GM23338 (cell line): ENCODE data around the gene TRAPPC2B. TPM values are rescaled to one million over a fixed set of nuclear protein-coding genes. Genes with fewer than 3 reads are reported as not detected.

Experiments used
- ATAC-seq: fragments of 200-7000 bp; cut with Tn5 transposase; 3 replicates; pipeline ENCODE4 v1.9.1; 2020
- DNase-seq: peaks from one replicate; pipeline ENCODE4 v3.0.0-alpha.2; 2015; ENCODE audit warnings: low spot score
- H2AFZ ChIP-seq: fragments of 200-600 bp; sonication (generic); 2 replicates; pipeline ENCODE4 v1.8.0; 2016; ENCODE audit warnings: antibody characterized with exemption, mild to moderate bottlenecking, moderate library complexity
- H3F3A ChIP-seq: fragments of 200-600 bp; sonication (generic); replicated peaks from 2 replicates; pipeline ENCODE4 v1.8.0; 2017; ENCODE audit warnings: antibody characterized with exemption, mixed run types, low read depth
- H3K27ac ChIP-seq: fragments of 200-600 bp; sonication (generic); 2 replicates; pipeline ENCODE4 v1.6.1; 2016; ENCODE audit warnings: low read depth
- H3K27me3 ChIP-seq: fragments of 200-600 bp; sonication (generic); 2 replicates; pipeline ENCODE4 v1.8.0; 2016; ENCODE audit warnings: mild to moderate bottlenecking, mixed run types, moderate library complexity; ENCODE audit not compliant: insufficient read depth
- H3K36me3 ChIP-seq: fragments of 200-600 bp; sonication (generic); 2 replicates; pipeline ENCODE4 v1.8.0; 2016; ENCODE audit warnings: mild to moderate bottlenecking; ENCODE audit not compliant: insufficient read depth
- H3K4me1 ChIP-seq: fragments of 200-600 bp; sonication (generic); 2 replicates; pipeline ENCODE4 v1.8.0; 2016; ENCODE audit warnings: mild to moderate bottlenecking, moderate library complexity; ENCODE audit not compliant: insufficient read depth
- H3K4me2 ChIP-seq: fragments of 200-600 bp; sonication (generic); 2 replicates; pipeline ENCODE4 v1.7.1; 2017; ENCODE audit warnings: mixed run types
- H3K4me3 ChIP-seq: fragments of 200-600 bp; sonication (generic); 2 replicates; pipeline ENCODE4 v1.6.1; 2016; ENCODE audit warnings: mixed run types
- H3K79me2 ChIP-seq: fragments of 200-600 bp; sonication (generic); replicated peaks from 2 replicates; pipeline ENCODE4 v1.8.0; 2017; ENCODE audit warnings: mild to moderate bottlenecking; ENCODE audit not compliant: insufficient read depth
- H3K9me2 ChIP-seq: fragments of 200-600 bp; sonication (generic); 2 replicates; pipeline ENCODE4 v1.8.0; 2017; ENCODE audit not compliant: insufficient read depth
- H4K20me1 ChIP-seq: fragments of 200-600 bp; sonication (generic); replicated peaks from 2 replicates; pipeline ENCODE4 v1.8.0; 2017; ENCODE audit warnings: mild to moderate bottlenecking; ENCODE audit not compliant: insufficient read depth
- H3K27ac Mint-ChIP-seq: 2 replicates; pipeline ENCODE4 v1.8.0; 2020; ENCODE audit warnings: inconsistent platforms, mild to moderate bottlenecking, moderate library complexity, mixed read lengths
- H3K27me3 Mint-ChIP-seq: 3 replicates; pipeline ENCODE4 v1.8.0; 2022; ENCODE audit warnings: low read depth, mild to moderate bottlenecking, moderate library complexity, mixed read lengths, inconsistent platforms; ENCODE audit not compliant: insufficient read depth, poor library complexity
- H3K36me3 Mint-ChIP-seq: 3 replicates; pipeline ENCODE4 v1.8.0; 2021; ENCODE audit warnings: low read depth, mild to moderate bottlenecking, inconsistent platforms, moderate library complexity, mixed read lengths
- H3K4me1 Mint-ChIP-seq: 3 replicates; pipeline ENCODE4 v1.8.0; 2020; ENCODE audit warnings: mild to moderate bottlenecking, inconsistent platforms, mixed read lengths
- H3K4me3 Mint-ChIP-seq: 3 replicates; pipeline ENCODE4 v1.8.0; 2021; ENCODE audit warnings: moderate library complexity, mild to moderate bottlenecking, inconsistent platforms, mixed read lengths
- H3K9me3 Mint-ChIP-seq: 3 replicates; pipeline ENCODE4 v1.8.0; 2020; ENCODE audit warnings: moderate library complexity, mild to moderate bottlenecking, inconsistent platforms, mixed read lengths
- CREB1 ChIP-seq: fragments of 250-450 bp; sonication (Bioruptor Pico); IDR thresholded peaks from 2 replicates; pipeline ENCODE4 v1.5.0; 2020; ENCODE audit warnings: low read depth, mild to moderate bottlenecking, moderate library complexity
- CTCF ChIP-seq, 2 experiments: fragments of 200-600 bp in 1 of 2; sonication (generic) in 1 of 2; conservative IDR thresholded peaks; 2 replicates each; pipeline versions ENCODE4 v1.5.1 to v1.6.1; 2016 to 2017; ENCODE audit warnings: antibody characterized with exemption in 2 of 2, low read depth in 2 of 2, mild to moderate bottlenecking in 2 of 2, moderate library complexity in 1 of 2
- EZH2 ChIP-seq: fragments of 200-600 bp; sonication (generic); IDR thresholded peaks from one replicate; pipeline ENCODE4 v1.8.0; 2017; ENCODE audit warnings: antibody characterized with exemption, mild to moderate bottlenecking, low read depth; ENCODE audit not compliant: unreplicated experiment
- JUNB ChIP-seq: IDR thresholded peaks from one replicate; pipeline ENCODE4 v1.6.1; 2016; ENCODE audit warnings: antibody characterized with exemption; ENCODE audit not compliant: unreplicated experiment
- NANOG ChIP-seq: IDR thresholded peaks from 2 replicates; pipeline ENCODE4 v1.6.1; 2016; ENCODE audit warnings: antibody characterized with exemption, borderline replicate concordance
- REST ChIP-seq: IDR thresholded peaks from one replicate; pipeline ENCODE4 v1.6.1; 2018; ENCODE audit warnings: antibody characterized with exemption; ENCODE audit not compliant: unreplicated experiment
- STAT1 ChIP-seq: IDR thresholded peaks from one replicate; pipeline ENCODE4 v1.6.1; 2016; ENCODE audit warnings: antibody characterized with exemption; ENCODE audit not compliant: unreplicated experiment
- ZNF114 ChIP-seq: fragments of 250-450 bp; sonication (Bioruptor Pico); IDR thresholded peaks from 2 replicates; pipeline ENCODE4 v1.5.0; 2020; ENCODE audit warnings: mild to moderate bottlenecking, moderate library complexity
- ZNF331 ChIP-seq: fragments of 250-450 bp; sonication (Bioruptor Pico); IDR thresholded peaks from 2 replicates; pipeline ENCODE4 v1.5.0; 2020; ENCODE audit warnings: low read depth, mild to moderate bottlenecking, moderate library complexity
- polyA plus RNA-seq: library from polyadenylated mRNA; unstranded; fragments of >200 nt; fragmentation: Nextera tagmentation; extraction: Ambion mirVana; gene quantifications from 2 replicates; pipeline ENCODE4 v1.2.1, GENCODE V29; 2016
- total RNA-seq: library from RNA; depleted of rRNA; stranded (reverse); fragments of >200 nt; shearing (Covaris generic); gene quantifications from 2 replicates; pipeline ENCODE4 v1.2.3, GENCODE V29; 2014
- TF ChIP-seq, protein P1 (sequence below): fragments of 250-450 bp; sonication (Bioruptor Pico); IDR thresholded peaks from 2 replicates; pipeline ENCODE4 v1.5.0; 2020; ENCODE audit warnings: mild to moderate bottlenecking, moderate library complexity

The TRAPPC2B gene
- total and polyA plus RNA-seq, 2 experiments from 2014 or later: 17.1 to 55.2 TPM

- Mint-ChIP-seq H3K4me3 (no peak overlapping the region), H3K27me3 (peaks cover 13% of the 10 kb centered on the region), H3K9me3 (no peaks in the 10 kb centered on the region; the same call in 2 of the 3 replicates), H3K4me1 (peaks cover 13% of the 10 kb centered on the region), H3K36me3 (peaks cover 42% of the 10 kb centered on the region), H3K27ac (no peak overlapping the region)
- Histone ChIP-seq H3K79me2 (peaks cover 30% of the 10 kb centered on the region), H4K20me1 (0 out of 2 replicates have a peak, but pooled peaks cover 2% of the 10 kb centered on the region), H3K9me2 (no peaks in the 10 kb centered on the region), H3K27ac (no peak overlapping the region), H3F3A (no peaks in the 10 kb centered on the region), H3K36me3 (no peaks in the 10 kb centered on the region; the same call in 1 of the 2 replicates), H3K27me3 (no peaks in the 10 kb centered on the region), H3K4me1 (peaks cover 7% of the 10 kb centered on the region), H2AFZ (no peak overlapping the region), H3K4me2 (no peak overlapping the region), H3K4me3 (no peak overlapping the region)
- no peak for DNase-seq
- ATAC-seq: no peak
- TF ChIP-seq EZH2 (no peak), NANOG (no peak), ZNF114 (CRISPR knock-in tag) (no peak)
- TF ChIP-seq, protein P1, sequence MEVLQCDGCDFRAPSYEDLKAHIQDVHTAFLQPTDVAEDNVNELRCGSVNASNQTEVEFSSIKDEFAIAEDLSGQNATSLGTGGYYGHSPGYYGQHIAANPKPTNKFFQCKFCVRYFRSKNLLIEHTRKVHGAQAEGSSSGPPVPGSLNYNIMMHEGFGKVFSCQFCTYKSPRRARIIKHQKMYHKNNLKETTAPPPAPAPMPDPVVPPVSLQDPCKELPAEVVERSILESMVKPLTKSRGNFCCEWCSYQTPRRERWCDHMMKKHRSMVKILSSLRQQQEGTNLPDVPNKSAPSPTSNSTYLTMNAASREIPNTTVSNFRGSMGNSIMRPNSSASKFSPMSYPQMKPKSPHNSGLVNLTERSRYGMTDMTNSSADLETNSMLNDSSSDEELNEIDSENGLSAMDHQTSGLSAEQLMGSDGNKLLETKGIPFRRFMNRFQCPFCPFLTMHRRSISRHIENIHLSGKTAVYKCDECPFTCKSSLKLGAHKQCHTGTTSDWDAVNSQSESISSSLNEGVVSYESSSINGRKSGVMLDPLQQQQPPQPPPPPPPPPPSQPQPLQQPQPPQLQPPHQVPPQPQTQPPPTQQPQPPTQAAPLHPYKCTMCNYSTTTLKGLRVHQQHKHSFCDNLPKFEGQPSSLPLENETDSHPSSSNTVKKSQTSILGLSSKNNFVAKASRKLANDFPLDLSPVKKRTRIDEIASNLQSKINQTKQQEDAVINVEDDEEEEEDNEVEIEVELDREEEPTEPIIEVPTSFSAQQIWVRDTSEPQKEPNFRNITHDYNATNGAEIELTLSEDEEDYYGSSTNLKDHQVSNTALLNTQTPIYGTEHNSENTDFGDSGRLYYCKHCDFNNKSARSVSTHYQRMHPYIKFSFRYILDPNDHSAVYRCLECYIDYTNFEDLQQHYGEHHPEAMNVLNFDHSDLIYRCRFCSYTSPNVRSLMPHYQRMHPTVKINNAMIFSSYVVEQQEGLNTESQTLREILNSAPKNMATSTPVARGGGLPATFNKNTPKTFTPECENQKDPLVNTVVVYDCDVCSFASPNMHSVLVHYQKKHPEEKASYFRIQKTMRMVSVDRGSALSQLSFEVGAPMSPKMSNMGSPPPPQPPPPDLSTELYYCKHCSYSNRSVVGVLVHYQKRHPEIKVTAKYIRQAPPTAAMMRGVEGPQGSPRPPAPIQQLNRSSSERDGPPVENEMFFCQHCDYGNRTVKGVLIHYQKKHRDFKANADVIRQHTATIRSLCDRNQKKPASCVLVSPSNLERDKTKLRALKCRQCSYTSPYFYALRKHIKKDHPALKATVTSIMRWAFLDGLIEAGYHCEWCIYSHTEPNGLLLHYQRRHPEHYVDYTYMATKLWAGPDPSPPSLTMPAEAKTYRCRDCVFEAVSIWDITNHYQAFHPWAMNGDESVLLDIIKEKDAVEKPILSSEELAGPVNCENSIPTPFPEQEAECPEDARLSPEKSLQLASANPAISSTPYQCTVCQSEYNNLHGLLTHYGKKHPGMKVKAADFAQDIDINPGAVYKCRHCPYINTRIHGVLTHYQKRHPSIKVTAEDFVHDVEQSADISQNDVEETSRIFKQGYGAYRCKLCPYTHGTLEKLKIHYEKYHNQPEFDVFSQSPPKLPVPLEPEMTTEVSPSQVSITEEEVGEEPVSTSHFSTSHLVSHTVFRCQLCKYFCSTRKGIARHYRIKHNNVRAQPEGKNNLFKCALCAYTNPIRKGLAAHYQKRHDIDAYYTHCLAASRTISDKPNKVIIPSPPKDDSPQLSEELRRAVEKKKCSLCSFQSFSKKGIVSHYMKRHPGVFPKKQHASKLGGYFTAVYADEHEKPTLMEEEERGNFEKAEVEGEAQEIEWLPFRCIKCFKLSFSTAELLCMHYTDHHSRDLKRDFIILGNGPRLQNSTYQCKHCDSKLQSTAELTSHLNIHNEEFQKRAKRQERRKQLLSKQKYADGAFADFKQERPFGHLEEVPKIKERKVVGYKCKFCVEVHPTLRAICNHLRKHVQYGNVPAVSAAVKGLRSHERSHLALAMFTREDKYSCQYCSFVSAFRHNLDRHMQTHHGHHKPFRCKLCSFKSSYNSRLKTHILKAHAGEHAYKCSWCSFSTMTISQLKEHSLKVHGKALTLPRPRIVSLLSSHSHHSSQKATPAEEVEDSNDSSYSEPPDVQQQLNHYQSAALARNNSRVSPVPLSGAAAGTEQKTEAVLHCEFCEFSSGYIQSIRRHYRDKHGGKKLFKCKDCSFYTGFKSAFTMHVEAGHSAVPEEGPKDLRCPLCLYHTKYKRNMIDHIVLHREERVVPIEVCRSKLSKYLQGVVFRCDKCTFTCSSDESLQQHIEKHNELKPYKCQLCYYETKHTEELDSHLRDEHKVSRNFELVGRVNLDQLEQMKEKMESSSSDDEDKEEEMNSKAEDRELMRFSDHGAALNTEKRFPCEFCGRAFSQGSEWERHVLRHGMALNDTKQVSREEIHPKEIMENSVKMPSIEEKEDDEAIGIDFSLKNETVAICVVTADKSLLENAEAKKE: no peak
Observed at GRCh38 chr19:57355916-57356315, 7.4 kb upstream of the TRAPPC2B start.

DNA sequence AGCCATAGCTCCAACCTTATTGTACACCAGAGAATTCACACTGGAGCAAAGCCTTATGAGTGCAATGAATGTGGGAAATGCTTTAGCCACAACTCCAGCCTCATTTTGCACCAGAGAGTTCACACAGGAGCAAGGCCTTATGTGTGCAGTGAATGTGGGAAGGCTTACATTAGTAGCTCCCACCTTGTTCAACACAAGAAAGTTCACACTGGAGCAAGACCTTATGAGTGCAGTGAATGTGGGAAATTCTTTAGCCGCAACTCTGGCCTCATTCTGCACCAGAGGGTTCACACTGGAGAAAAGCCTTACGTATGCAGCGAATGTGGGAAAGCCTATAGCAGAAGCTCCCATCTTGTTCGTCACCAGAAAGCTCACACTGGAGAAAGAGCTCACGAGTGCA is 5.9 kb upstream of the TRAPPC2B start:
- ATAC-seq: no peak
- H3K4me3 ChIP-seq: no peak overlapping the region
- DNase-seq: no peak
- H3K9me2 ChIP-seq: no peaks in the 10 kb centered on the region
- H3K4me1 ChIP-seq: no peaks in the 10 kb centered on the region
- Mint-ChIP-seq H3K9me3 (no peaks in the 10 kb centered on the region), H3K27me3 (peaks cover 5% of the 10 kb centered on the region), H3K4me1 (peaks cover 4% of the 10 kb centered on the region; the same call in 2 of the 3 replicates), H3K27ac (no peak overlapping the region), H3K4me3 (no peak overlapping the region), H3K36me3 (peaks cover 42% of the 10 kb centered on the region)
- H3K27ac ChIP-seq: no peak overlapping the region
- H4K20me1 ChIP-seq: 0 out of 2 replicates have a peak, but pooled peaks cover 2% of the 10 kb centered on the region
- H2AFZ ChIP-seq: no peak overlapping the region
- H3K79me2 ChIP-seq: peaks cover 18% of the 10 kb centered on the region
- no peaks in the 10 kb centered on the region; the same call in 1 of the 2 replicates for H3K36me3 ChIP-seq
- no peaks in the 10 kb centered on the region for H3K27me3 ChIP-seq
- no peaks in the 10 kb centered on the region for H3F3A ChIP-seq
- H3K4me2 ChIP-seq: no peak overlapping the region
- TF ChIP-seq JUNB (no peak), ZNF114 (CRISPR knock-in tag) (no peak), ZNF331 (CRISPR knock-in tag) (no peak), REST (no peak), CTCF (conservative IDR thresholded peaks at IDR 0.05; ENCODE audit: low read depth in 2 of 2) (no peak), NANOG (no peak), CREB1 (no peak), STAT1 (no peak), EZH2 (no peak)
